Erythroblast (primary cell): ENCODE results near the gene FBXL7.

Experiments
- DNase-seq, 2 experiments: peaks; one replicate each; lab custom pipeline; 2025; lab: John Stamatoyannopoulos, UW
- GATA1 ChIP-seq: IDR thresholded peaks from 2 replicates; pipeline ENCODE4 v1.6.1; 2011; ENCODE audit warnings: low read depth, mild to moderate bottlenecking, control low read depth, low read length, moderate library complexity
- POLR2A ChIP-seq: IDR thresholded peaks from 2 replicates; pipeline ENCODE4 v1.6.1; 2011; ENCODE audit warnings: mild to moderate bottlenecking, low read length

FBXL7 gene

DNA sequence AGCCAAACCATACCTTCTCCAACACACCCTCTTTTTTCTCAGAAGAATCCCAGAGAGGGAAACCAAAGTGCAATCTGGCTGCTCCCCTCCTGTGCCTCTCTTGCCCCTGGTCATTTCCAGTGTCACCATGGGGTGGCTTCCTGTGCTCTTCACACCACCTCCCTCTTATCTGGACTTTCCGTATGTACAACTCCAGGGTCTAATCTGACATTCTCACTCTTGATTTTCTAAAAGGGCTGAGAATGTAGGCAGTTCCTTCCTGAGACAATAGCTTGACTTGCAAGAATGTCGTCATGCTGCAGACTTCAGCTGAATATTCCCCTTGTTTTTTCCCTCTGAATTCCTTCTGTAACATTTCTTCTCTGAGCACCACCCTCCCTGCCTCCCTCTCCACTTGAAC, 110.2 kb downstream of the FBXL7 start:
- TF ChIP-seq GATA1 (no peak), POLR2A (no peak)
- no peak for DNase-seq

DNA sequence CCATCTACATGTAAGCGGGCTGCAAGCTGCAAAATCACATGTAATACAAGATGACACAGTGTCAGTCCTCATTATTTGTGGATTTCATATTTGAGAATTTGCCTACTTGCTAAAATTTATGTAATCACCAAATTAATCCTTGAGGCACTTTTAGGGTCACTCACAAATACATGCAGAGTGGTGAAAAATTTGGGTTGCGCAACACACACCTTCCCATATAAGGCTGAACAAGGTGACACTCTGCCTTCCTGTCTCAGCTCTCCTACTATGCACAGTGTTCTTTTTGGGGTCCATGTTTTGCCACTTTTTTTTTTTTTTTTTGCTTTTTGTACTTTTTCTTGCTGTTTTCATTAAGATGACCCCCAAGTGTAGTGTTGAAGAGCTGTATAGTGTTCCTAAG, 111.0 kb downstream of the FBXL7 start:
- TF ChIP-seq POLR2A (no peak), GATA1 (no peak)
- DNase-seq, result no peak

DNA sequence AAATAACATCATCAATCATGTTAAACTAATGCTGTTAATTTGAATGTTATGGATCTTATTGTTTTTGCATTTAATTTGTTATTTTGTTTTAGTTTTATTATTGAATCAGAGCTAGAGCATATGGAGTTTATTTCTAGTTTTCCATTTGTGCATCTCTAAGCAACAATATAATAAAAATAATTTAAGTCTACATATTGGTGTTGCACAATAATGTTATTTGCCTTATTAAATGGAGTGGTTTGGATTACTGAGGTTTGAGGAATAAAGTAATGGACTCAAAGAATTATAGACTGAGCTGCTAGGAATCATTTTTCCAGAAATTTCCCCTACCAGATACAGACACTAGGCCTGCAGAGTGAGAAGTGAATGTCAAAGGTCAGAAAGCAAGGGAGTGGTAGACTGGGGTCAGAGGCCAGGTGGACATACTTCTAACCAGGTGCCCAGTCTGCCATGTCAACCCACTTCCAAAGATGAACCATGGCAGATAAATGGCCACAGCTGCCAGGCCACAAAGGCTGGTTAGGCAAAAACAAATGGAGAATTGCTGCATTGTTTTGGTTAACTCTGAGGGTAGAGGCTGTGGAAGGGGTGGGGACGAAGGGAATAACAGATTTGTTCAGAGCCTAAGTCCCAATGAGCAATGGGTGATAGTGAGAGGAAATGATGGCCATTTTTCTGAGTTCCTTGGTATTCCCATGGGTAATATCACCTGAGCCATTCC, 113.1 kb downstream of the FBXL7 start:
- no peak for TF ChIP-seq POLR2A
- no peak for TF ChIP-seq GATA1
- DNase-seq, result no peak

DNA sequence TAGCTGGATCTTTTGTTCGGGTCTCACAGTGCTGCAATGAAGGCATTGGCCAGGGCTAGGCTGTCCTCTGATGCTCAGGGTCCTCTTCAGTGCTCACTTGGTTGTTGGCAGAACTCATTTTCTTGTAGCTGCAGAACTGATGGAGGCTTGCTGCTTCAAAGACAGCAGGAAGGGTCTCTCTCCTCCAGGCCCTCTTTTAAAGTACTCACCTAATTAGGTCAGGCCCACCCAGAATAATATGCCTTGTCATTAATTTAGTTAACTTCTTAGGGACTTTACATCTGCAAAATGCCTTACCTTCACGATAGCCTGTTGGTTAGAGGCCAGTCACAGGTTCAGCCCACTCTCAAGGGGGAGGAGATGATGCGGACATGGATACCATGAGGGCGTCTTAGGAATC, 114.7 kb downstream of the FBXL7 start:
- TF ChIP-seq POLR2A, result no peak
- no peak for TF ChIP-seq GATA1
- no peak for DNase-seq

DNA sequence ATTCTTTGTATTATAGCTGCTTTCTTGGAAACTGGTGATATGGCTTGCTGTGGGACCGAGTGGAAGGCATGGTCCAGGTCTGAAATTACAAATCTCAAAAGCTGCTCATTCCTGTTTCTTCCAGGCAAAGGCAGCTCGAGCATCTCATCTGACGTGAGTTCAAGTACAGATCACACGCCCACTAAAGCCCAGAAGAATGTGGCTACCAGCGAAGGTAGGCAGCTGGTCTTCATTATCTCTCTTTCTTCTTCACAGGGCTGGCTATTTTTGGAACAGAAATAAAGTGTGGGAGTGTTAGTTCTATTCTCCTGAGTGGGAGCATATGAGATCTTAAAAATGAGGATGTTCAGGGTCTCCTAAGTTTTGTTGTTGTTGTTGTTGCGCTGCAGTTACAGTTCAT, 115.9 kb downstream of the FBXL7 start:
- DNase-seq, result no peak
- no peak for TF ChIP-seq POLR2A
- TF ChIP-seq GATA1, result no peak

DNA sequence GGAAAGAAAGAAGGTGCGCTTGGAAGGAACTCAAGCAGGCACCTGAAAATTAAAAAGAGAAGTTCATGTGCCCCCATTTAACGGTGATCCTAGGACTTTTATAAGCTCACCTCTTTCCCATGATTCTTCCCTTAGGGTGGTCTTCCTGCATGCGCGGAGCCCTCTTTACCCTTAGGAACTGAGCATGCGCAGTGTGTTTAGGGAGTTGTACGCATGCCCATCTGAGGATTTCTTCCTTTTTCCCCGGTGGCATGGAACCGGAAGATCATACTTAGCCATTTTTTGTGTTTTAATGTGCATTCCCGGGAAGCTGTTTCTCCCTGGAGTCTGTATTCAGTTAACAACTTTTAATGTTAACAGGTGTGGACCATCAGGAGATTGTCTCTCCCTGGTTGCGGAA, 119.0 kb downstream of the FBXL7 start:
- no peak for DNase-seq
- TF ChIP-seq POLR2A, result no peak

DNA sequence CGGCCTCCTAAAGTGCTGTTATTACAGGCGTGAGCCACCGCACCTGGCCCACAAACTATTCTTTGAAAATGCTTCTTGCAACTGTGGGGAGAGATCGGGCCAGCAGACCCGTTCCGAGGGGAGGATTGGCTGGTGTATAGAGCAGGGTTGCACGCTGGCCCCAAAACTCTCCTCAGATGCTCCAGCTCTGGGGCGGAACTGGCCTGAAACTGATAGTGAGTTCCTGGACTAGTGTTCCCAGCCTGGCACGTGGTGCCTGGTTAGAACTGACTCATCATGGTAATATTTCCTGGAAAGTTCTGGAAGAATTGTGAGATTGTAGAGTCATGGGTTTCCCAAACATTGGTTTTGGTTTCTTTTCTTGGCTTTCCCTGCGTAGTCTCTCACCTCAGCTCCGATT, 120.5 kb downstream of the FBXL7 start:
- TF ChIP-seq POLR2A, result no peak
- no peak for TF ChIP-seq GATA1
- no peak for DNase-seq

DNA sequence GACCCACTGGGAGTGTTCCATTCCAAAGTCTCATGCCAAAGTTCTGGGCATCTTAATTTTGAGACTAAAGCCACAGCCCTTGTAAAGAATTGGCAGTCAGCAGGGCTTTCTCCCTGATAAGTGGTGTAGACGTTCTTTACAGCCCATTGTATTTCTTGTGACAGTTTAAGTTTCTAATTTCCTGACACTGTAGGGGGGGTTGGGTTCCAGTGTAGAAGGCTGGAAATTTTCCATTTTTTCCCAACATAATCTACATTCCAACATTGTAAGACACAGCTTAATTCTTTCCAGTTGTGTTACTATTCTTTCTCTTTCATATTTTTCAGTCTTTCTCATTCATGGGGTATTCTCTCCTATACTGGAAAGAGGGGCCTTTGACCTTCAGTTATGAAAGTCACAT, 121.1 kb downstream of the FBXL7 start:
- TF ChIP-seq GATA1 (no peak), POLR2A (no peak)
- no peak for DNase-seq

DNA sequence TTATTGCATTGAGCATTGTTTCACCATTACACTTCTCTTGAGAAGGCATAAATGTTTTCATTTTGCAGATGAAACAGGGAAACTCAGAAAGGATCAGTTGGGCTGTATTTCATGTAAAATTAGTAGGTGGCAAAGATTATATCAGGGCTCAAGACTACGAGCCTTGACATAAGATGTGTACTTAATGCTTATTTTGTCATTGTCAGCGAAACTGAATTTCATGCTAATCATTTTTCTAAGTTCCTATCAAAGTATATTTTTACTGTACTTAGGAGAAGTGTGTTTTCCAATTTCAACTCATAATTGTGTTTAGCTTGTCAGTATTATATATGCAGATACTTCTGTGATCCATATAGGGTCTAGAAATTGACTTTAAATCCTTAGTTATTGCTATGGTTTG, 123.8 kb downstream of the FBXL7 start:
- DNase-seq, result no peak
- no peak for TF ChIP-seq POLR2A
- TF ChIP-seq GATA1, result no peak

DNA sequence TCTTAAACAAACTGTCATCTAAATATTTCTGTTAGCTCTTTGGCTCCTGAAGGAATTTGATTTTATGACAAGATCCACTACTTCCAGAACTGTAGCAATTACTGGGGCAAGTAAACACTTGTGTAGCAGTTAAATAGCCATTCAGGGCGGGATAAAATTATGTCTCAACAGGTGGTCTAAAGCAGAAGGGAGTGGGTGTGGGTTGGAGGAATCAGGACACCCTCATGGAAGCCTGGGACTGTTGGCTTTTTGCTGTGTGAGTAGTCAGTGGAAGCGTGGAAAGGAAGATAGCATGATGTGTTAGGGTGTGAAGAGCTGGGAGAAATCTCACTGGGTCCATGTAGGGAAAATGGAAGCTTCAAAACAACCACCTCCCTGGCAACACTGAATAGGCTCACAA, 127.1 kb downstream of the FBXL7 start:
- no peak for DNase-seq
- TF ChIP-seq POLR2A (no peak), GATA1 (no peak)

DNA sequence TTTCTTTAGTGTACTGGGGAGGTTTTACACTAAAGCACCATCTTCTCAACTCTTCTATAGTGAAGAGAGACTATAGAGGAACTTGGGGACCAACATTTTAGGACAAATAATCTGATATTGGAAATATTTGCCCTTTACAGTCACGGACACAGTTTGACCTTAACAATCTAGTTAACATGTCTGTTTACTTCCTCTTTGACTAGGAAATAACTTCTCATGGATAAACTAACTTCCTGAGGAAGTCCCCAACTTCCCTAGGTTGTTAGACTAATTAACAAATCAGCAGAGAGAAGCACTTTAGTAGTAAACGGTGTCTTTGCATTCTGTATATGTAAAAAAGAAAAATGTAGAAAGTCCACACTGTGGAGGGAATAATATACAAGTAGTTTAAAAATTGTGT, 127.7 kb downstream of the FBXL7 start:
- TF ChIP-seq GATA1 (no peak), POLR2A (no peak)
- no peak for DNase-seq

DNA sequence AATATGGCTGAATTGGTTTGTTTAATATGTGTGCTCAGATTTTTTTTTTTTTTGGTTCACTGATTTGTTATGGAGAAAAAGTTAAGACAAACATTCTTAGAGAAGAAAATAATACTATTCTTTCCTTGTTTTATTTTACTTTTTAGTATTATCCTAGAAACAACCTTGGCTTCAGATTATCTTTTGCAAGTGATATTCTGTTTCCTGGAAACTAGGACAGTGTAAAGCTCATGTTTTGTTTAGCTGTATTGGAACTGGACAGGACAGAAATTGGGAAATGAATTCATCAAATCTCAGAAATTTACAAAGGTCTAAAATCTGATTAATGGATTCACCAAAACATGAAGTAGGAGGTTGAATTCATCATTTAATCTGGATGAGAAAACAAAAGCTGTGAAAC, 130.5 kb downstream of the FBXL7 start:
- TF ChIP-seq GATA1 (no peak), POLR2A (no peak)
- no peak for DNase-seq

DNA sequence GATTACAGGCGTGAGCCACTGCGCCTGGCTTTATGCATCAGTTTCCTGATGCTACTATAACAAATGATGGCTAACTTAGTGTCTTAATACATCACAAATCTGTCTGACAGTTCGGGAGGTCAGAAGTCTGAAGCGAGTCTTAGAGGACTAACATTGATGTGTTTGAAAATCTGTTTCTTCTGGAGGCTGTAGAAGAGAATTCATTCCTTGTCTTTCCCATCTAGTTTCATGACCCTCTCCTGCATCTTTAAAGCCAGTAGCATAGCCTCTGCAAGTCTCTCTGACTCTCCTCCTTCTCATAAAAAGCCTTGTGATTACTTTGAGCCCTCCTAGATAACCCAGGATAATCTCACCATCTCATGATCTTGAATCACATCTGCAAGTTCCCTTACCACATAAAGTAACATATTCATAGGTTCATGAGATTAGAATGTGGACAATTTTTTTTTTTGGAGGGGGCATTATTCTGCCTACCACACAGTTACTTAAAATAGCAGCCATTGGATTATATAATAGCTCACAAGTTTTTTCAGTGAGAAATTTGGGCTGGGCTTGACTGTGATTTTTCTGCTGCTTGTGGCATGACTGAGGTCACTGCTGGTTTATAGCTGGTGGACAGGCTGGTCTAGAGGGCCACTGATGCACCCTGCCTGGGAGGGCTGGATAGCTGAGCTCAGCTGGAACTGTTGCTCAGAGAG, 134.8 kb downstream of the FBXL7 start:
- TF ChIP-seq GATA1 (no peak), POLR2A (no peak)
- DNase-seq, result no peak

DNA sequence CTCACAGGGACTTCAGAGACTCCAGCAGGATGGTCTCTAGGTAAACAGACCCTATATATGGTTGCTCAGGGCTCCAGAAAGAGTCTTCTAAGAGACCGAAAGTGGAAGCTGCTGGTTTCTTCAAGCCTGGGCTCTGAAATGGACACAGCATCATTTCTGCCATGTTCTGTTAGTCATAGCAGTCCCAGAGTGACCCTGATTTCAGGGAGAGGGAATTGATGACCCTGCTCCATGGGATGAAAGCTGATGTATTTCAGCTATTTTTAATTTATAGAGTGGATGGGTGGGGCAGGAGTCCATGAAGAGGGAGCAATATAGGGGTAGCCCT, 135.3 kb downstream of the FBXL7 start:
- no peak for TF ChIP-seq GATA1
- no peak for TF ChIP-seq POLR2A
- no peak for DNase-seq

DNA sequence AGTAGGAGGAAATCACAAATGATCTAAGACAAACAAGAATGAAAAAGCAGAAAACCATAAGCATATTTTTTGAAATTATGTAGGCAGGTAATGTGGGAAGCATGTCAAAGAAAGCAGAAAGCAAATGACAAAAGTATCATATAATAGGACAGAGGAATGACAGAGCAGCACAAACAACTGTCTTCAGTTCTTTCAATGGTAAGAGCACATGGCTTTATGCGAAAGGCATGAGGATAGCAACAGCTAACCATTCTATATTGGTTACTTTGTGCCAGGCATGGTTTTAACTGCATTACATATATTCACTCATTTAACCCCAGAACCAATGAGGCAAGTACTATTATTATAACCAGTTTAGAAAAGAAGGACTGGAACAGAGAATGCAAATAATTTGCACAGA, 137.4 kb downstream of the FBXL7 start:
- TF ChIP-seq GATA1 (no peak), POLR2A (no peak)
- DNase-seq, result no peak

DNA sequence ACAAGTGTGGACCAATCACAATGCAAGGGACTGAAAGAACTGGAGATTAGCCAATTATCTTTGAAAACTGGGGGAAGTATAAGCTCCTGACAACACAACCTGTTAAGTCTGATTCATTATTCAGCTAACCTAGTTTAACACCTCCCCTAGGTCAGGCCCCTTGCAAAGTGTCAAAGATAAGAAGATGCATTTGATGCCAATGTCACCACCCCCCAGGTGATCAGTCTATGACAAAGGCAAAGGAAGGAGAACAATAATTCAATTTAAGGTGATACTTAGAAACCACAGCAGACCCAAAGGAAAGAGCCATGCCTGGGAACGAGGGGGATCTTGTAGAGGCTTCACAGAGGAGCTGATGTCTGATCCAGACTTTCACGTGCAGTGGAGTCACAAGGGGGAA, 137.9 kb downstream of the FBXL7 start:
- TF ChIP-seq POLR2A (no peak), GATA1 (no peak)
- DNase-seq, result no peak
